ENCODE measurements around the gene ALG1L2.
"Not testable (repeated sequence)": the region's sequence is repeated elsewhere in the genome, so short reads cannot be mapped to it uniquely, and the experiment has no call there.

The ALG1L2 gene

GRCh38 chr3:130136337-130136736 is 54.7 kb downstream of the ALG1L2 start:
- not testable (repeated sequence) for DNase-seq

GRCh38 chr3:130137685-130138084 is 56.1 kb downstream of the ALG1L2 start:
- not testable (repeated sequence) for DNase-seq

DNA sequence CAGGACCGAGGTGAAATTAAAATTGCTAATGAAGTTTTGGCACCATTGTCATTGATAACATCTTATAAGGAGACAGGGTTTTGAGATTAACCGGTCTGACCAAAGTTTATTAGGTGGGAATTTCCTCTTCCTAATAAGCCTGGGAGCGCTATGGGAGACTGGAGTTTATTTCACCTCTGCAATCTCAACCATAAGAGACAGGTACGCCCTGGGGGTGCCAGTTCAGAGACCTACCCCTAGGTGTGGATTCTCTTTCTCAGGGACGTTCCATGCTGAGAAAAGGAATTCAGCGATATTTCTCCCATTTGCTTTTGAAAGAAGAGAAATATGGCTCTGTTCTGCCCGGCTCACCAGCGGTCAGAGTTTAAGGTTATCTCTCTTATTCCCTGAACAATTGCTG is 57.4 kb downstream of the ALG1L2 start:
- not testable (repeated sequence) for DNase-seq

- DNase-seq = not testable (repeated sequence)
Measured at GRCh38 chr3:130140756-130141155, 59.1 kb downstream of the ALG1L2 start.

DNA sequence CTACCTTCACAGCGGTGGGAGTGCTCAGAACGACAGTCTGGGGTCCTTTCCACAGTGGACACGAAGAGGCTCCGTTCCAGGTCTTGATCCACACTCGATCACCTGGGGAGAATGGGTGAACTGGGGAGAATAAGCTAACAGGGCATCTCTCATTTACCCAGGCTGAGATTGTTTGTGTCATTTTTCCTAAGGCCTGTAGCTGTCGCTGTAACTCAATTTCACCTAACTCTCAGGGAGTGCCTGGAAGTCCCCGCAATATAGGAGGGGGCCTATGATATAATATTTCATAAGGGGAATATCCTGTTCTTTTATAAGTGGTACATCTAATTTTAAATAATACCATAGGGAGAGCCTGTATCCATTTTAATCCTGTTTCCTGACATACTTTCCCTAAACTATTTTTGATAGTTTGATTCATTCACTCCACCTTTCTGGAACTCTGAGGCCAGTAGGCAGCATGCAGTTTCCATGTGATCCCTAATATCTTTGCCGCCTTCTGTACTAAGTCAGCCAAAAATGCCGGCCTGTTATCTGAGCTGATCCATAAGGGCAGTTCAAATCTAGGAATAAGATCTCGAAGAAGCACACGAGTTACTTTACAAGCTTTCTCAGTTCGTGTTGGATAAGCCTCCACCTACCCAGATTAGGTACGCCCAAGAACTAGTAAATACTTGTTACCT is 62.2 kb downstream of the ALG1L2 start:
- not testable (repeated sequence) for DNase-seq

- not testable (repeated sequence) for DNase-seq
Measured at GRCh38 chr3:130144328-130144650, 62.7 kb downstream of the ALG1L2 start.

DNA sequence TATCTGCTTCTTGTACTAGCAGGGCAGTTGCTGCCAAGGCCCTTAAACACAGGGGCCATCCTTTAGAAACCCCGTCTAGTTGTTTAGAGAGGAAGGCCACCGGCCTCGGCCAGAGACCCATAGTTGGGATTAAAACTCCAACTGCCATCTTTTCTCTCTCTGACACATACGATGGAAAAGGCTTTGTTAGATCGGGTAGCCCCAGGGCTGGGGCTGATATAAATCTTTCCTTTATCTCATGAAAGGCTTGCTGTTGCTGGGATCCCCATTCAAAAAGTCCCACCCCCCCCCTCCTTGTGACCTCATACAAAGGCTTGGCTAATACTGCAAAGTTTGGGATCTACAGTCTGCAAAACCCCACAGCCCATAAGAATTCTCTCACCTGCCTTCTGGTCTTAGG is 63.8 kb downstream of the ALG1L2 start:
- DNase-seq = not testable (repeated sequence)

DNA sequence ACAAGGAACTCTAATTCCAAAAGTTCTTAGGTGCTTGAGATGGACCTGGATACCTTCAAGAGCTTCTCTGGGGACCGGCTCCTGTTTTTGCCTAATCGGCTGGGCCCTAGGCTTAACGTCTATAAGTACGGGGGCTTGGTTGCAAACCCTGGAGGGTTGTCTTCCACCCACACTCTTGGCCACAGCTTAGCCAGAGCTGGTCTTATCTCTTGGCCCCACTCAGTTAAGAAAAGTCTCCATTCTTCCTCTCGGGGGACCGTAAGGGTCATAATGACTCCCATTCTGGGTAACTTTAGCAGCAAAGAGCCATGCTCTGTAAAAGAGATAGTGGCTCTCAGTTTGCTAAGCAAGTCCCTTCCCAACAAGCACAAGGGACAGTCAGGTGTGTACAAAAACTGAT is 64.8 kb downstream of the ALG1L2 start:
- not testable (repeated sequence) for DNase-seq

All from activated CD8-positive, alpha-beta memory T cell treated with anti-CD3 and anti-CD28 coated beads, Interleukin-2, amount 50 U/mL, for 4 hours (primary cell).